Measurements from ENCODE around the gene FILIP1.

DNA sequence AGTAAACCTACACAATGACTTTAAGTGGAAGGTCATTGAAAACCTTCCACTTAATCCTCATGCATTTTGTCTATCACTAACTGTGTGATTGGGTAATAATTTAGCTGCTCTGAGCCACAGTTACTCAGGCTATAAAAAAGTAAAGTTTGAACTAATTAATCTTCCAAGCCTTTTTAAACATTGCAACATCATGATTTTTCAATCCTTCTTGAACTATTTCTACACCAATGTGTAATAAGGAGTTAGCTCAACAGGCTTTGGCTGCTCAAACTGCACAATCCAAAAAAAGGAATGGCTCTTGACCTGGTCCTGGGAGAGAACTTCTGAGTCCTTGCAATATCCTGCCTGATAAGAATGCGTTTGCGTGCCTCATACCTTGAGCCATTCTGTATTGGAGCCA, 34.8 kb upstream of the FILIP1 start:
- TF ChIP-seq, protein P1, sequence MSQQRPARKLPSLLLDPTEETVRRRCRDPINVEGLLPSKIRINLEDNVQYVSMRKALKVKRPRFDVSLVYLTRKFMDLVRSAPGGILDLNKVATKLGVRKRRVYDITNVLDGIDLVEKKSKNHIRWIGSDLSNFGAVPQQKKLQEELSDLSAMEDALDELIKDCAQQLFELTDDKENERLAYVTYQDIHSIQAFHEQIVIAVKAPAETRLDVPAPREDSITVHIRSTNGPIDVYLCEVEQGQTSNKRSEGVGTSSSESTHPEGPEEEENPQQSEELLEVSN (IDR thresholded peaks at IDR 0.05): no peak
- TF ChIP-seq, protein P2, sequence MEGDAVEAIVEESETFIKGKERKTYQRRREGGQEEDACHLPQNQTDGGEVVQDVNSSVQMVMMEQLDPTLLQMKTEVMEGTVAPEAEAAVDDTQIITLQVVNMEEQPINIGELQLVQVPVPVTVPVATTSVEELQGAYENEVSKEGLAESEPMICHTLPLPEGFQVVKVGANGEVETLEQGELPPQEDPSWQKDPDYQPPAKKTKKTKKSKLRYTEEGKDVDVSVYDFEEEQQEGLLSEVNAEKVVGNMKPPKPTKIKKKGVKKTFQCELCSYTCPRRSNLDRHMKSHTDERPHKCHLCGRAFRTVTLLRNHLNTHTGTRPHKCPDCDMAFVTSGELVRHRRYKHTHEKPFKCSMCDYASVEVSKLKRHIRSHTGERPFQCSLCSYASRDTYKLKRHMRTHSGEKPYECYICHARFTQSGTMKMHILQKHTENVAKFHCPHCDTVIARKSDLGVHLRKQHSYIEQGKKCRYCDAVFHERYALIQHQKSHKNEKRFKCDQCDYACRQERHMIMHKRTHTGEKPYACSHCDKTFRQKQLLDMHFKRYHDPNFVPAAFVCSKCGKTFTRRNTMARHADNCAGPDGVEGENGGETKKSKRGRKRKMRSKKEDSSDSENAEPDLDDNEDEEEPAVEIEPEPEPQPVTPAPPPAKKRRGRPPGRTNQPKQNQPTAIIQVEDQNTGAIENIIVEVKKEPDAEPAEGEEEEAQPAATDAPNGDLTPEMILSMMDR (IDR thresholded peaks at IDR 0.05; ENCODE audit: control extremely low read depth in 1 of 3, insufficient read depth in 1 of 3, low read depth in 1 of 3, low read length in 3 of 3): no peak
- no peak for TF ChIP-seq EP300 (IDR thresholded peaks at IDR 0.05; ENCODE audit: borderline replicate concordance in 1 of 2, low read depth in 2 of 2, low read length in 2 of 2)
- no peak for TF ChIP-seq JUND (IDR thresholded peaks at IDR 0.05; ENCODE audit: low read length)
- TF ChIP-seq CHD1 (IDR thresholded peaks at IDR 0.05; ENCODE audit: low read depth, low read length): no peak
- no peak for TF ChIP-seq TAF1 (IDR thresholded peaks at IDR 0.05; ENCODE audit: low read depth, low read length)
- no peak for TF ChIP-seq JUN (IDR thresholded peaks at IDR 0.05; ENCODE audit: low read depth, low read length)
- no peak for TF ChIP-seq SRF (IDR thresholded peaks at IDR 0.05; ENCODE audit: low read depth, low read length)
- no peak for TF ChIP-seq SP1 (IDR thresholded peaks at IDR 0.05; ENCODE audit: low read depth, low read length)
- no peak for TF ChIP-seq HDAC2 (IDR thresholded peaks at IDR 0.05; ENCODE audit: borderline replicate concordance in 1 of 2, low read depth in 2 of 2, low read length in 2 of 2)
- no peak for TF ChIP-seq POLR2A (IDR thresholded peaks at IDR 0.05; ENCODE audit: control extremely low read depth in 1 of 2, low read depth in 2 of 2, low read length in 2 of 2)

Data from H1 (cell line).